H1 (cell line): ENCODE results near the gene BCL2. TPM values are rescaled to one million over a fixed set of nuclear protein-coding genes. Genes with fewer than 3 reads are reported as not detected.

Source experiments
- CTCF ChIA-PET: fragments of 300-600 bp; sonication (Branson Sonifier 250); formaldehyde crosslinking; loops from one replicate; lab custom pipeline; 2021; ENCODE audit not compliant: partially characterized antibody; lab: Charles Lee
- POLR2A ChIA-PET: fragments of 300-600 bp; sonication (Branson Sonifier 250); formaldehyde crosslinking; loops from one replicate; lab custom pipeline; 2021; ENCODE audit warnings: inconsistent platforms; ENCODE audit not compliant: partially characterized antibody; lab: Charles Lee
- DNase-seq, 2 experiments: peaks; one replicate each; pipeline versions ENCODE4 v3.0.0 to v3.0.0-alpha.2; 2010 to 2022; ENCODE audit warnings: low spot score in 2 of 2, low read depth in 1 of 2, mixed read lengths in 1 of 2
- FAIRE-seq: peaks from 2 replicates; lab custom pipeline; 2011; peaks lifted over from hg19 to GRCh38; lab: Jason Lieb, UNC
- H2AFZ ChIP-seq: 2 replicates; pipeline ENCODE4 v1.8.1; 2012; ENCODE audit warnings: low read length, inconsistent platforms
- H2AK5ac ChIP-seq: 2 replicates; pipeline ENCODE4 v1.6.1; 2013; ENCODE audit warnings: low read depth, low read length
- H2BK120ac ChIP-seq: replicated peaks from 2 replicates; pipeline ENCODE3; 2013; ENCODE audit warnings: low read depth, low read length, inconsistent platforms
- H2BK12ac ChIP-seq: 2 replicates; pipeline ENCODE4 v1.6.1; 2013; ENCODE audit warnings: low read depth, low read length
- H2BK15ac ChIP-seq: 2 replicates; pipeline ENCODE4 v1.6.1; 2013; ENCODE audit warnings: low read length
- H2BK20ac ChIP-seq: 2 replicates; pipeline ENCODE4 v1.6.1; 2013; ENCODE audit warnings: low read length
- H2BK5ac ChIP-seq: 2 replicates; pipeline ENCODE4 v1.6.1; 2013; ENCODE audit warnings: low read depth, low read length
- H3K14ac ChIP-seq: 2 replicates; pipeline ENCODE4 v1.6.1; 2013; ENCODE audit warnings: inconsistent platforms; ENCODE audit not compliant: insufficient read length
- H3K18ac ChIP-seq: 2 replicates; pipeline ENCODE4 v1.6.1; 2013; ENCODE audit warnings: low read length; ENCODE audit errors: extremely low read depth
- H3K23ac ChIP-seq: 2 replicates; pipeline ENCODE4 v1.6.1; 2013; ENCODE audit warnings: inconsistent platforms; ENCODE audit not compliant: insufficient read length
- H3K23me2 ChIP-seq: 2 replicates; pipeline ENCODE4 v1.6.1; 2013; ENCODE audit warnings: low read depth, low read length
- H3K27ac ChIP-seq: 2 replicates; pipeline ENCODE4 v1.6.1; 2011; ENCODE audit warnings: low read depth, low read length, inconsistent platforms
- H3K27me3 ChIP-seq, 4 experiments: replicated peaks in 1 of 4; 1 replicate in 1 of 4; 2 replicates in 3 of 4; pipeline versions ENCODE4 v1.6.1 to v1.8.1; 2011 to 2013; ENCODE audit warnings: low read length in 3 of 4, mild to moderate bottlenecking in 3 of 4, inconsistent platforms in 2 of 4, mixed read lengths in 2 of 4, moderate library complexity in 1 of 4; ENCODE audit not compliant: control insufficient read depth in 3 of 4, insufficient read depth in 3 of 4; ENCODE audit errors: extremely low read depth in 1 of 4
- H3K36me3 ChIP-seq, 4 experiments: 2 replicates each; pipeline versions ENCODE4 v1.6.1 to v1.8.1; 2011 to 2013; ENCODE audit warnings: mild to moderate bottlenecking in 4 of 4, low read length in 3 of 4, moderate library complexity in 2 of 4, control low read depth in 1 of 4, inconsistent platforms in 1 of 4; ENCODE audit not compliant: insufficient read depth in 4 of 4, control insufficient read depth in 2 of 4
- H3K4ac ChIP-seq: replicated peaks from 2 replicates; pipeline ENCODE3; 2013; ENCODE audit warnings: low read length, low read depth, mixed read lengths, inconsistent platforms; ENCODE audit not compliant: insufficient read length
- H3K4me1 ChIP-seq, 4 experiments: replicated peaks in 1 of 4; 1 replicate in 1 of 4; 2 replicates in 3 of 4; pipeline versions ENCODE4 v1.6.1 to v1.8.1; 2011 to 2013; ENCODE audit warnings: low read length in 3 of 4, inconsistent platforms in 2 of 4, mixed read lengths in 1 of 4; ENCODE audit not compliant: insufficient read depth in 4 of 4, control insufficient read depth in 3 of 4
- H3K4me2 ChIP-seq, 2 experiments: 2 replicates each; pipeline versions ENCODE4 v1.6.1 to v1.8.1; 2011 to 2013; ENCODE audit warnings: low read depth in 2 of 2, low read length in 2 of 2, control low read depth in 1 of 2, inconsistent platforms in 1 of 2, mild to moderate bottlenecking in 1 of 2; ENCODE audit not compliant: insufficient read depth in 1 of 2
- H3K4me3 ChIP-seq, 4 experiments: fragments of 200-600, 300-600 bp in 1 of 4; sonication (generic), shearing (Covaris generic), sonication (Bioruptor Twin) in 1 of 4; 2 replicates each; pipeline versions ENCODE4 v1.5.1 to v1.8.1; 2011 to 2016; ENCODE audit warnings: low read length in 4 of 4, low read depth in 3 of 4, control low read depth in 2 of 4, inconsistent platforms in 2 of 4, mild to moderate bottlenecking in 2 of 4, mixed read lengths in 1 of 4, moderate library complexity in 1 of 4; ENCODE audit not compliant: insufficient read depth in 2 of 4; ENCODE audit errors: extremely low read depth in 1 of 4
- H3K56ac ChIP-seq: replicated peaks from 2 replicates; pipeline ENCODE3; 2013; ENCODE audit warnings: low read depth, mild to moderate bottlenecking, mixed read lengths, low read length, inconsistent platforms; ENCODE audit not compliant: insufficient read length
- H3K79me1 ChIP-seq: 2 replicates; pipeline ENCODE4 v1.6.1; 2013; ENCODE audit warnings: low read depth, low read length, control low read depth
- H3K79me2 ChIP-seq, 2 experiments: 2 replicates each; pipeline versions ENCODE4 v1.6.1 to v1.8.1; 2012 to 2013; ENCODE audit warnings: low read length in 2 of 2, mild to moderate bottlenecking in 2 of 2, inconsistent platforms in 1 of 2; ENCODE audit not compliant: insufficient read depth in 2 of 2, control insufficient read depth in 1 of 2
- H3K9ac ChIP-seq, 4 experiments: replicated peaks in 1 of 4; 1 replicate in 1 of 4; 2 replicates in 3 of 4; pipeline versions ENCODE4 v1.6.1 to v1.8.1; 2011 to 2013; ENCODE audit warnings: low read depth in 3 of 4, low read length in 3 of 4, control low read depth in 2 of 4, mild to moderate bottlenecking in 2 of 4, moderate library complexity in 2 of 4, inconsistent platforms in 1 of 4; ENCODE audit errors: extremely low read depth in 1 of 4
- H3K9me3 ChIP-seq, 2 experiments: 2 replicates each; pipeline versions ENCODE4 v1.6.1 to v1.8.1; 2012 to 2013; ENCODE audit warnings: mild to moderate bottlenecking in 2 of 2, moderate library complexity in 2 of 2, control low read depth in 1 of 2, inconsistent platforms in 1 of 2, low read depth in 1 of 2, low read length in 1 of 2, mixed read lengths in 1 of 2; ENCODE audit not compliant: insufficient read depth in 2 of 2
- H4K20me1 ChIP-seq, 2 experiments: replicated peaks in 1 of 2; 2 replicates each; pipeline versions ENCODE3 to v1.8.1; 2011 to 2013; ENCODE audit warnings: inconsistent platforms in 2 of 2, low read length in 2 of 2, mild to moderate bottlenecking in 1 of 2; ENCODE audit not compliant: insufficient read depth in 2 of 2, control insufficient read depth in 1 of 2
- H4K5ac ChIP-seq: 2 replicates; pipeline ENCODE4 v1.6.1; 2013; ENCODE audit warnings: low read length, low read depth, mixed read lengths, inconsistent platforms; ENCODE audit not compliant: insufficient read length
- H4K8ac ChIP-seq: 2 replicates; pipeline ENCODE4 v1.8.0; 2013; ENCODE audit warnings: mild to moderate bottlenecking, moderate library complexity, low read length, inconsistent platforms; ENCODE audit not compliant: insufficient read depth; ENCODE audit errors: extremely low read depth
- H4K91ac ChIP-seq: replicated peaks from 2 replicates; pipeline ENCODE3; 2013; ENCODE audit warnings: low read length, mixed read lengths, inconsistent platforms; ENCODE audit not compliant: insufficient read length
- ASH2L ChIP-seq: fragments of 200-600, 300-600 bp; sonication (generic); IDR thresholded peaks from one replicate; pipeline ENCODE4 v1.7.1; 2017; ENCODE audit warnings: low read length
- EP300 ChIP-seq, 2 experiments: IDR thresholded peaks; 1 replicate in 1 of 2; 2 replicates in 1 of 2; pipeline ENCODE4 v1.6.1; 2011 to 2012; ENCODE audit warnings: low read depth in 2 of 2, low read length in 2 of 2, mild to moderate bottlenecking in 2 of 2, borderline replicate concordance in 1 of 2, inconsistent platforms in 1 of 2, moderate library complexity in 1 of 2
- FOSL1 ChIP-seq: IDR thresholded peaks from 2 replicates; pipeline ENCODE4 v1.6.1; 2011; ENCODE audit warnings: mild to moderate bottlenecking, low read depth, low read length, moderate library complexity; ENCODE audit not compliant: insufficient read depth
- KDM4A ChIP-seq: IDR thresholded peaks from one replicate; pipeline ENCODE4 v1.7.1; 2012; ENCODE audit warnings: low read depth, mild to moderate bottlenecking, moderate library complexity, low read length, inconsistent platforms; ENCODE audit not compliant: severe bottlenecking
- POLR2A ChIP-seq, 2 experiments: IDR thresholded peaks; 1 replicate in 1 of 2; 2 replicates in 1 of 2; pipeline ENCODE4 v1.6.1; 2011; ENCODE audit warnings: low read depth in 2 of 2, low read length in 2 of 2, mild to moderate bottlenecking in 2 of 2; ENCODE audit errors: control extremely low read depth in 1 of 2
- SIN3A ChIP-seq, 2 experiments: IDR thresholded peaks in 1 of 2; conservative IDR thresholded peaks in 1 of 2; 2 replicates each; pipeline ENCODE4 v1.6.1; 2011 to 2012; ENCODE audit warnings: low read length in 2 of 2, improper control_type of control experiment in 1 of 2, low read depth in 1 of 2, mild to moderate bottlenecking in 1 of 2
- SP4 ChIP-seq: IDR thresholded peaks from 2 replicates; pipeline ENCODE4 v1.6.1; 2012; ENCODE audit warnings: low read length, inconsistent platforms
- WGBS, 2 experiments: shearing (Covaris generic) in 1 of 2; methylation state at CpG; one replicate each; pipeline versions ENCODE4 v1.1.6 to v1.1.7; 2013 to 2015; ENCODE audit warnings: low lambda C conversion rate in 2 of 2, mixed read lengths in 2 of 2, inconsistent platforms in 1 of 2, low coverage in 1 of 2, missing lambda C conversion rate in 1 of 2; ENCODE audit not compliant: insufficient replicate concordance in 2 of 2, insufficient coverage in 1 of 2, insufficient read length in 1 of 2; ENCODE audit errors: extremely low coverage in 1 of 2, missing lambda C conversion rate in 1 of 2; 5-methylcytosine and 5-hydroxymethylcytosine counted together
- polyA plus RNA-seq, 7 experiments: library from polyadenylated mRNA; depleted of rRNA in 3 of 7; stranded (reverse) in 5 of 7; unstranded in 2 of 7; fragments of >200 nt in 5 of 7; fragments of 200-250 nt in 2 of 7; gene quantifications; 1 replicate in 5 of 7; 2 replicates in 1 of 7; 4 replicates in 1 of 7; pipeline versions ENCODE4 v1.2.1 to v1.2.3, GENCODE V29; 2011 to 2013; ENCODE audit warnings: missing spikeins in 2 of 7, mixed read lengths in 2 of 7
- total RNA-seq: library from RNA; stranded (reverse); fragmentation: NEBNext Ultra II Directional; extraction: Animal tissue kit (Norgen Biotek cat#: 25700); gene quantifications from 2 replicates; pipeline ENCODE4 v1.2.1, GENCODE V29; 2021
- TF ChIP-seq, protein P1 (sequence below): IDR thresholded peaks from 2 replicates; pipeline ENCODE4 v1.6.1; 2012; ENCODE audit warnings: inconsistent platforms

The BCL2 gene
- total and polyA plus RNA-seq, 2 of the 8 experiments (the other 6 are each of a cell fraction or from before 2014, with no cell fraction given) = 0.59 to 4.5 TPM

DNA sequence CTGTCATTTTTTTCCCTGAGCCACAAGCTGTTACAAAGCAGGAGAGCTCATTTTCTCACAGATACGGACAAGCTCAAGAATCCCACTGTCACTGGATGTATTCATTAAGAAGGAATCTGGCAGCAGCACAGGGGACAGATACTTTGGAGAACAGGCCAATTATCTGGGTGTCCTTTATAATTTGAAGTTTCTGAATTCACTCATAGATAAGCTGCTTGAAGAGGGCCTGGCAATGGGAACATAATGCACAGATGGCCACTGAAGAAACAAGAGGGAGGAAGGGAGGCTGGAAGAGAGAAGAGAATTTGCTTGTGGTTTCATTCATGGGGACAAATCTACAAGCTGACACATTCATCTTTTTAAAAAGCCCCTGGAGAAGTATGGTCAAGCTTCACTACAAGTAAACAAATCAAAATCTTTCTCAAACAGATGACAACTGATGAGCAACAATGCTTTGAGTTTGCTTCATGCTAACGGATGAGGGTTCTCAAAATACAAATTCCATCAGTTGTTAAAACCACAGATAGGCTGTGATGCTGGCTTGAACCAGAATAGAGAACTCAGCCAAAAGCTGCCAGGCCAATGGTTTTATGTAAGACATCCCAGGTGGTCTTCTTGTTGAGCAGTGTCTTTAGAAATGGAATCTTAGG lies 11.9 kb downstream of the BCL2 start:
- no peak overlapping the region for H3K4me2 ChIP-seq
- no peak overlapping the region for H2BK12ac ChIP-seq
- DNase-seq = no peak
- no peak overlapping the region for H4K8ac ChIP-seq
- no peaks in the 10 kb centered on the region for H3K9me3 ChIP-seq
- H3K23ac ChIP-seq = no peak overlapping the region
- ChIA-PET POLR2A (no interaction called here), CTCF (interaction anchor here (0.7 to 3.8 kb wide), 9 partner anchors 9 to 287 kb away, joined by 3 to 16 read pairs (median 3); no protein-coding TSS in a partner anchor)
- no peaks in the 10 kb centered on the region for H3K79me1 ChIP-seq
- no peak overlapping the region for H3K14ac ChIP-seq
- H2AK5ac ChIP-seq = no peak overlapping the region
- no peak overlapping the region for H2BK20ac ChIP-seq
- no peak overlapping the region for H3K9ac ChIP-seq
- no peak overlapping the region for H2AFZ ChIP-seq
- no peak overlapping the region for H3K27ac ChIP-seq
- H4K91ac ChIP-seq = no peak overlapping the region
- no peak overlapping the region for H2BK15ac ChIP-seq
- H3K4ac ChIP-seq = no peak overlapping the region
- 90% methylated on average over 2 of the region's 2 CpGs; no CpG with 5 or more reads in 1 of the 2 experiments for WGBS, 2 experiments
- no peak overlapping the region for H3K56ac ChIP-seq
- H2BK5ac ChIP-seq = no peak overlapping the region
- no peak for FAIRE-seq
- no peaks in the 10 kb centered on the region for H3K23me2 ChIP-seq
- no peaks in the 10 kb centered on the region for H3K36me3 ChIP-seq
- no peaks in the 10 kb centered on the region for H4K20me1 ChIP-seq
- H3K4me1 ChIP-seq = no peaks in the 10 kb centered on the region
- H4K5ac ChIP-seq = no peak overlapping the region
- H3K18ac ChIP-seq = no peak overlapping the region
- H2BK120ac ChIP-seq = no peak overlapping the region
- TF ChIP-seq KDM4A (no peak), SP4 (no peak), POLR2A (IDR thresholded peaks at IDR 0.05; ENCODE audit: control extremely low read depth in 1 of 2, low read depth in 2 of 2, low read length in 2 of 2) (no peak), FOSL1 (no peak), EP300 (IDR thresholded peaks at IDR 0.05; ENCODE audit: borderline replicate concordance in 1 of 2, low read depth in 2 of 2, low read length in 2 of 2) (no peak), SIN3A (conservative IDR thresholded peaks at IDR 0.05 in 1 of 2, IDR thresholded peaks at IDR 0.05 in 1 of 2; ENCODE audit: low read depth in 1 of 2, low read length in 2 of 2) (no peak), ASH2L (no peak)
- TF ChIP-seq, protein P1, sequence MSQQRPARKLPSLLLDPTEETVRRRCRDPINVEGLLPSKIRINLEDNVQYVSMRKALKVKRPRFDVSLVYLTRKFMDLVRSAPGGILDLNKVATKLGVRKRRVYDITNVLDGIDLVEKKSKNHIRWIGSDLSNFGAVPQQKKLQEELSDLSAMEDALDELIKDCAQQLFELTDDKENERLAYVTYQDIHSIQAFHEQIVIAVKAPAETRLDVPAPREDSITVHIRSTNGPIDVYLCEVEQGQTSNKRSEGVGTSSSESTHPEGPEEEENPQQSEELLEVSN = no peak
- no peaks in the 10 kb centered on the region for H3K27me3 ChIP-seq
- no peaks in the 10 kb centered on the region for H3K79me2 ChIP-seq
- no peak overlapping the region for H3K4me3 ChIP-seq
